ENCODE measurements around the gene PLCB1. TPM values are rescaled to one million over a fixed set of nuclear protein-coding genes. Genes with fewer than 3 reads are reported as not detected.

Gene PLCB1
- total and polyA plus RNA-seq, 2 experiments from 2014 or later, result 14.9 to 20.7 TPM

DNA sequence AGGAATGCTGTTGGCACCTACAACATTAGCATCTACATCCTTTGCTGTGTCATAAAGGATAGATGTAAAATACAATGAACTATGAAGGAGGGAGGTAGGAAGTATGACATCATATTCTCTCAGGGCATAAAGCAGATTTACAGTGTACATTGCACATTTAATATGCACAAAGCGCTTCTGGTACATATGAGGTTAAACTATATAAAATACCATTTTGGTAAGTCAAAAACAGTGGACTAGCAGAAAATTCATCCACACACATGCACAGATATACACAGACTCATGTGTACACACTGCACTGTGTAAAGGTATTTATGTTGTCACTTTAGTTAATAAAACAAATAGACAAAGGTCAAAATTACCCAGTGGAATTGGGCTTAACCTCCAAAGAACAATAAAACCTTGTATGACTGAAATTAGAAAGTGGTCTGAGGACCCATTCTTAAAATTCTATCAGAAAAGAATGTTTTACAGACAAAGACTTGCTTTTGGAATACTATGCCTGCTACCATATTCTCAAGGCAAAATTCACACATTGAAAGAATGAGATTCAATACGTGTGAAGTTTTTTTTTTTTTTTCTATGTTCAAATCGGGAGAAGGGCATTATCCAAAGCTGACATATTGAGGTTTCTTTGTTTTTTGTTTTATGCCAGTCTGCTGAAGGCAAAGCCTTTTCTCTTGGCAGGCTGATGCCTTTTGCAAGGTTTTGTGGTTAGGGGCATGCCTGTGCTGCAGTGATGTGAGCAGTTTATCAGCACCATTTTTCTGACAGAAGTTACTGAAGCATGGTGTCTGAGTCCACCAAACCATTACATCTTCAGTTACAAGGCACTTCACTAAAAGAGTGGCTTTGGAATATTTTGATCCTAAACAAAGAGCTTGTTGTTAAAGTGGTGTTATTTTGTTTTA is 199.0 kb downstream of the PLCB1 start (continued):
- no peak for TF ChIP-seq ZNF462 (CRISPR knock-in tag; IDR thresholded peaks at IDR 0.05)
- TF ChIP-seq, protein P1, sequence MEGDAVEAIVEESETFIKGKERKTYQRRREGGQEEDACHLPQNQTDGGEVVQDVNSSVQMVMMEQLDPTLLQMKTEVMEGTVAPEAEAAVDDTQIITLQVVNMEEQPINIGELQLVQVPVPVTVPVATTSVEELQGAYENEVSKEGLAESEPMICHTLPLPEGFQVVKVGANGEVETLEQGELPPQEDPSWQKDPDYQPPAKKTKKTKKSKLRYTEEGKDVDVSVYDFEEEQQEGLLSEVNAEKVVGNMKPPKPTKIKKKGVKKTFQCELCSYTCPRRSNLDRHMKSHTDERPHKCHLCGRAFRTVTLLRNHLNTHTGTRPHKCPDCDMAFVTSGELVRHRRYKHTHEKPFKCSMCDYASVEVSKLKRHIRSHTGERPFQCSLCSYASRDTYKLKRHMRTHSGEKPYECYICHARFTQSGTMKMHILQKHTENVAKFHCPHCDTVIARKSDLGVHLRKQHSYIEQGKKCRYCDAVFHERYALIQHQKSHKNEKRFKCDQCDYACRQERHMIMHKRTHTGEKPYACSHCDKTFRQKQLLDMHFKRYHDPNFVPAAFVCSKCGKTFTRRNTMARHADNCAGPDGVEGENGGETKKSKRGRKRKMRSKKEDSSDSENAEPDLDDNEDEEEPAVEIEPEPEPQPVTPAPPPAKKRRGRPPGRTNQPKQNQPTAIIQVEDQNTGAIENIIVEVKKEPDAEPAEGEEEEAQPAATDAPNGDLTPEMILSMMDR (conservative IDR thresholded peaks at IDR 0.05; ENCODE audit: low read depth in 2 of 2), result no peak
- TF ChIP-seq ZNF331 (CRISPR knock-in tag; IDR thresholded peaks at IDR 0.05; ENCODE audit: low read depth), result no peak
- no peak for TF ChIP-seq ZNF114 (CRISPR knock-in tag; IDR thresholded peaks at IDR 0.05)
- TF ChIP-seq EZH2 (IDR thresholded peaks at IDR 0.05; ENCODE audit: low read depth, unreplicated experiment), result no peak
- TF ChIP-seq ETS1 (IDR thresholded peaks at IDR 0.05), result no peak
- TF ChIP-seq POLR2AphosphoS5 (IDR thresholded peaks at IDR 0.05; ENCODE audit: low read depth), result no peak
- no peak for TF ChIP-seq NANOG (IDR thresholded peaks at IDR 0.05; ENCODE audit: borderline replicate concordance)
